Neural crest cell (in vitro differentiated cells): ENCODE results near the gene RPA3. TPM values are rescaled to one million over a fixed set of nuclear protein-coding genes. Genes with fewer than 3 reads are reported as not detected.

ENCODE experiments used
- DNase-seq: peaks from one replicate; pipeline ENCODE4 v3.0.0; 2021; ENCODE audit warnings: low read depth, mixed read lengths, low spot score
- H3K27ac Mint-ChIP-seq: one replicate; pipeline ENCODE4 v1.8.0; 2021; ENCODE audit warnings: mild to moderate bottlenecking, mixed read lengths; ENCODE audit not compliant: unreplicated experiment
- H3K27me3 Mint-ChIP-seq: 2 replicates; pipeline ENCODE4 v1.8.0; 2021; ENCODE audit warnings: low read depth, mild to moderate bottlenecking, mixed read lengths
- H3K36me3 Mint-ChIP-seq: 2 replicates; pipeline ENCODE4 v1.8.0; 2021; ENCODE audit warnings: low read depth, mild to moderate bottlenecking, mixed read lengths
- H3K4me1 Mint-ChIP-seq: 2 replicates; pipeline ENCODE4 v1.8.0; 2021; ENCODE audit warnings: mixed read lengths
- H3K4me3 Mint-ChIP-seq: one replicate; pipeline ENCODE4 v1.8.0; 2021; ENCODE audit warnings: mild to moderate bottlenecking, mixed read lengths
- H3K9me3 Mint-ChIP-seq: 2 replicates; pipeline ENCODE4 v1.8.0; 2021; ENCODE audit warnings: mixed read lengths
- CTCF ChIP-seq: fragments of 200-600 bp; sonication (generic); conservative IDR thresholded peaks from 2 replicates; pipeline ENCODE4 v1.5.0; 2021; ENCODE audit warnings: antibody characterized with exemption, mild to moderate bottlenecking
- total RNA-seq: library from RNA; stranded (reverse); gene quantifications from 2 replicates; pipeline ENCODE4 v1.2.1, GENCODE V29; 2021

Gene RPA3
- total RNA-seq, 1 donor from 2014 or later, result 78.8 TPM

GRCh38 chr7:7702826-7703225 is 15.6 kb downstream of the RPA3 start:
- H3K27me3 Mint-ChIP-seq, result no peaks in the 10 kb centered on the region
- no peak for DNase-seq
- no peaks in the 10 kb centered on the region for H3K36me3 Mint-ChIP-seq
- peaks cover 12% of the 10 kb centered on the region for H3K4me1 Mint-ChIP-seq
- no peak overlapping the region for H3K4me3 Mint-ChIP-seq
- H3K9me3 Mint-ChIP-seq, result no peaks in the 10 kb centered on the region
- no peak overlapping the region for H3K27ac Mint-ChIP-seq
- no peak for TF ChIP-seq CTCF

- H3K36me3 Mint-ChIP-seq, result no peaks in the 10 kb centered on the region
- no peak overlapping the region for H3K27ac Mint-ChIP-seq
- H3K4me3 Mint-ChIP-seq, result no peak overlapping the region
- no peaks in the 10 kb centered on the region for H3K9me3 Mint-ChIP-seq
- no peaks in the 10 kb centered on the region for H3K27me3 Mint-ChIP-seq
- TF ChIP-seq CTCF, result no peak
- H3K4me1 Mint-ChIP-seq, result peaks cover 8% of the 10 kb centered on the region
- DNase-seq, result no peak
Observed at GRCh38 chr7:7701527-7701926, 16.9 kb downstream of the RPA3 start.

GRCh38 chr7:7699970-7700369 is 18.4 kb downstream of the RPA3 start:
- peaks cover 14% of the 10 kb centered on the region for H3K4me1 Mint-ChIP-seq
- no peak for TF ChIP-seq CTCF
- no peak for DNase-seq
- H3K27ac Mint-ChIP-seq, result no peak overlapping the region
- no peaks in the 10 kb centered on the region for H3K27me3 Mint-ChIP-seq
- no peaks in the 10 kb centered on the region for H3K9me3 Mint-ChIP-seq
- no peaks in the 10 kb centered on the region for H3K36me3 Mint-ChIP-seq
- H3K4me3 Mint-ChIP-seq, result no peak overlapping the region

- Mint-ChIP-seq H3K27ac (no peak overlapping the region), H3K4me1 (peaks cover 11% of the 10 kb centered on the region), H3K36me3 (peaks cover 4% of the 10 kb centered on the region), H3K9me3 (no peaks in the 10 kb centered on the region), H3K4me3 (no peak overlapping the region), H3K27me3 (no peaks in the 10 kb centered on the region)
- no peak for TF ChIP-seq CTCF
- DNase-seq, result no peak
Observed at GRCh38 chr7:7699380-7699779, 19.0 kb downstream of the RPA3 start.

- Mint-ChIP-seq H3K4me1 (peaks cover 11% of the 10 kb centered on the region), H3K4me3 (no peak overlapping the region), H3K36me3 (peaks cover 4% of the 10 kb centered on the region)
Observed at GRCh38 chr7:7698930-7699329, 19.5 kb downstream of the RPA3 start.

More at GRCh38 chr7:7698930-7699329, 19.5 kb downstream of the RPA3 start:
- DNase-seq, result no peak
- Mint-ChIP-seq H3K27ac (no peak overlapping the region), H3K9me3 (no peaks in the 10 kb centered on the region), H3K27me3 (no peaks in the 10 kb centered on the region)
- TF ChIP-seq CTCF, result no peak
